ENCODE data around the gene SCAF4. TPM values are rescaled to one million over a fixed set of nuclear protein-coding genes. Genes with fewer than 3 reads are reported as not detected.

The SCAF4 gene
- total and polyA plus RNA-seq, 9 of the 15 experiments (the other 6 are each of a cell fraction or from before 2014, with no cell fraction given), result 2.3 to 55.7 (median 17.2) TPM

DNA sequence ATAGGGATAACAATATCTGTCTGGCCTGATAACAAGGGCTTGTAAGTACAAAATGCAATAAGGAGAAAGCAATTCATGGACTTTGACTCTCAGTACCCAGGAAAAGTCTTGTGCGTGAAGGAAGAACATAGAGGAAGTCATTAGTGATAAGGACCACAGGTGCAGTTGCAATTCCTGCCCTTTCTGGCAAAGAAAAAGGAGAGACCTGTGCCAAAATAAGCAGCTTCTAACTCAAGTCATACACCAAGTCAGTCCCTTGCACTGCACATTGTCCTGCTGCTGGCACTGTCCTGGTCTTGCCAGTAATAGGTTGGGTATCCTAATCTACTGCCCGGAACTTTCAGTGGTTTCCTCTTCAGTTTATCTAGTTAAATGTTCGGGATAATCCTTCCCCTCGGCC, 87.3 kb downstream of the SCAF4 start:
- POLR2A ChIA-PET, result interaction anchor here (1.3 kb wide), 1 partner anchor 10 kb away, joined by 3 read pairs; no protein-coding TSS in a partner anchor
- Histone ChIP-seq H4K20me1 (replicated peaks; ENCODE audit: control insufficient read depth, insufficient read depth, low read length) (no peaks in the 10 kb centered on the region), H3K9ac (ENCODE audit: insufficient read depth in 1 of 2, low read depth in 2 of 2, low read length in 2 of 2) (no peak overlapping the region), H3K27ac (ENCODE audit: extremely low read depth, low read depth, low read length) (no peak overlapping the region), H3K36me3 (ENCODE audit: control insufficient read depth, insufficient read depth, low read length) (no peaks in the 10 kb centered on the region), H3K27me3 (ENCODE audit: control insufficient read depth in 2 of 2, insufficient read depth in 2 of 2, low read length in 2 of 2) (no peaks in the 10 kb centered on the region), H3K4me3 (no peak overlapping the region), H3K4me1 (replicated peaks in 1 of 2; ENCODE audit: control insufficient read depth in 2 of 2, insufficient read depth in 2 of 2, low read length in 2 of 2) (peaks cover 3 to 8% of the 10 kb centered on the region in 2 experiments; a peak in 3 of 5 replicates), H3K9me1 (ENCODE audit: control insufficient read depth, insufficient read depth, low read length) (no peaks in the 10 kb centered on the region), H3K79me2 (ENCODE audit: control insufficient read depth, insufficient read depth, low read length) (no peaks in the 10 kb centered on the region), H3K4me2 (ENCODE audit: insufficient read depth, low read length) (peak overlapping the region; percentile 44), H2AFZ (ENCODE audit: low read depth, low read length) (peak overlapping the region; percentile 76), H3K9me3 (replicated peaks; ENCODE audit: control insufficient read depth, insufficient read depth, low read depth, low read length) (no peaks in the 10 kb centered on the region)
- FAIRE-seq, result no peak
- WGBS (ENCODE audit: insufficient coverage, low coverage, missing lambda C conversion rate), result 11% methylated on average over 4 of the region's 4 CpGs
- BruUV-seq (replicated peaks), result no TSS peak
- intact Hi-C loops (cut with micrococcal nuclease) (no loop called here), in situ Hi-C loops (cut with MboI) (no loop called here)
- peak; percentile 33 for ATAC-seq
- CTCF ChIA-PET (ENCODE audit: low intra/inter-chr PET ratio), result no interaction called here
- no peak for DNase-seq (ENCODE audit: extremely low read depth in 1 of 4, low spot score in 3 of 4)
- TF ChIP-seq ETS1 (conservative IDR thresholded peaks at IDR 0.05; ENCODE audit: control insufficient read depth, low read depth, low read length) (no peak), THRB (CRISPR knock-in tag; conservative IDR thresholded peaks at IDR 0.05) (no peak), KLF13 (tag; IDR thresholded peaks at IDR 0.05; ENCODE audit: borderline replicate concordance, low read depth) (no peak), ZNF592 (IDR thresholded peaks at IDR 0.05) (peak; percentile 32; the same call in 1 of the 2 replicates), TRIM28 (IDR thresholded peaks at IDR 0.05) (no peak)
- TF ChIP-seq, protein P1, sequence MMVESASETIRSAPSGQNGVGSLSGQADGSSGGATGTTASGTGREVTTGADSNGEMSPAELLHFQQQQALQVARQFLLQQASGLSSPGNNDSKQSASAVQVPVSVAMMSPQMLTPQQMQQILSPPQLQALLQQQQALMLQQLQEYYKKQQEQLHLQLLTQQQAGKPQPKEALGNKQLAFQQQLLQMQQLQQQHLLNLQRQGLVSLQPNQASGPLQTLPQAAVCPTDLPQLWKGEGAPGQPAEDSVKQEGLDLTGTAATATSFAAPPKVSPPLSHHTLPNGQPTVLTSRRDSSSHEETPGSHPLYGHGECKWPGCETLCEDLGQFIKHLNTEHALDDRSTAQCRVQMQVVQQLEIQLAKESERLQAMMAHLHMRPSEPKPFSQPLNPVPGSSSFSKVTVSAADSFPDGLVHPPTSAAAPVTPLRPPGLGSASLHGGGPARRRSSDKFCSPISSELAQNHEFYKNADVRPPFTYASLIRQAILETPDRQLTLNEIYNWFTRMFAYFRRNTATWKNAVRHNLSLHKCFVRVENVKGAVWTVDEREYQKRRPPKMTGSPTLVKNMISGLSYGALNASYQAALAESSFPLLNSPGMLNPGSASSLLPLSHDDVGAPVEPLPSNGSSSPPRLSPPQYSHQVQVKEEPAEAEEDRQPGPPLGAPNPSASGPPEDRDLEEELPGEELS (CRISPR knock-in tag; IDR thresholded peaks at IDR 0.05; ENCODE audit: borderline replicate concordance), result no peak
- TF ChIP-seq, protein P2, sequence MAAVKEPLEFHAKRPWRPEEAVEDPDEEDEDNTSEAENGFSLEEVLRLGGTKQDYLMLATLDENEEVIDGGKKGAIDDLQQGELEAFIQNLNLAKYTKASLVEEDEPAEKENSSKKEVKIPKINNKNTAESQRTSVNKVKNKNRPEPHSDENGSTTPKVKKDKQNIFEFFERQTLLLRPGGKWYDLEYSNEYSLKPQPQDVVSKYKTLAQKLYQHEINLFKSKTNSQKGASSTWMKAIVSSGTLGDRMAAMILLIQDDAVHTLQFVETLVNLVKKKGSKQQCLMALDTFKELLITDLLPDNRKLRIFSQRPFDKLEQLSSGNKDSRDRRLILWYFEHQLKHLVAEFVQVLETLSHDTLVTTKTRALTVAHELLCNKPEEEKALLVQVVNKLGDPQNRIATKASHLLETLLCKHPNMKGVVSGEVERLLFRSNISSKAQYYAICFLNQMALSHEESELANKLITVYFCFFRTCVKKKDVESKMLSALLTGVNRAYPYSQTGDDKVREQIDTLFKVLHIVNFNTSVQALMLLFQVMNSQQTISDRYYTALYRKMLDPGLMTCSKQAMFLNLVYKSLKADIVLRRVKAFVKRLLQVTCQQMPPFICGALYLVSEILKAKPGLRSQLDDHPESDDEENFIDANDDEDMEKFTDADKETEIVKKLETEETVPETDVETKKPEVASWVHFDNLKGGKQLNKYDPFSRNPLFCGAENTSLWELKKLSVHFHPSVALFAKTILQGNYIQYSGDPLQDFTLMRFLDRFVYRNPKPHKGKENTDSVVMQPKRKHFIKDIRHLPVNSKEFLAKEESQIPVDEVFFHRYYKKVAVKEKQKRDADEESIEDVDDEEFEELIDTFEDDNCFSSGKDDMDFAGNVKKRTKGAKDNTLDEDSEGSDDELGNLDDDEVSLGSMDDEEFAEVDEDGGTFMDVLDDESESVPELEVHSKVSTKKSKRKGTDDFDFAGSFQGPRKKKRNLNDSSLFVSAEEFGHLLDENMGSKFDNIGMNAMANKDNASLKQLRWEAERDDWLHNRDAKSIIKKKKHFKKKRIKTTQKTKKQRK (IDR thresholded peaks at IDR 0.05; ENCODE audit: borderline replicate concordance, low read depth, low read length), result no peak

Measured in K562 (cell line).